Mammary epithelial cell (primary cell): ENCODE measurements around the gene CPSF7.
A peak's percentile ranks its signal among the peaks of the same experiment; 100 is the strongest.

Experiments used
- CTCF ChIP-seq, 2 donors: IDR thresholded peaks in 1 of 2; conservative IDR thresholded peaks in 1 of 2; 2 replicates each; pipeline ENCODE4 v1.5.1; 2011 to 2012; ENCODE audit warnings: inconsistent platforms in 2 of 2, low read length in 2 of 2, mild to moderate bottlenecking in 2 of 2, control low read depth in 1 of 2, low read depth in 1 of 2; ENCODE audit not compliant: insufficient read depth in 1 of 2; ENCODE audit errors: extremely low read depth in 1 of 2
- EZH2 ChIP-seq: IDR thresholded peaks from 2 replicates; pipeline ENCODE4 v1.6.1; 2012; ENCODE audit warnings: low read length, inconsistent platforms, borderline replicate concordance

- TF ChIP-seq CTCF (conservative IDR thresholded peaks at IDR 0.05 in 1 of 2, IDR thresholded peaks at IDR 0.05 in 1 of 2; ENCODE audit: extremely low read depth in 1 of 2, insufficient read depth in 1 of 2, low read depth in 1 of 2, low read length in 2 of 2): peak; percentile 95 to 96
- no peak for TF ChIP-seq EZH2
Measured at GRCh38 chr11:61446211-61446651, 16.5 kb upstream of the CPSF7 start.
